HG03095 (cell line): ENCODE data around the gene AOPEP.

ENCODE experiments used
- ATAC-seq: cut with Tn5 transposase; IDR thresholded peaks from one replicate; pipeline ENCODE4 v1.9.1; 2021; ENCODE audit warnings: moderate library complexity; ENCODE audit not compliant: unreplicated experiment

AOPEP gene

DNA sequence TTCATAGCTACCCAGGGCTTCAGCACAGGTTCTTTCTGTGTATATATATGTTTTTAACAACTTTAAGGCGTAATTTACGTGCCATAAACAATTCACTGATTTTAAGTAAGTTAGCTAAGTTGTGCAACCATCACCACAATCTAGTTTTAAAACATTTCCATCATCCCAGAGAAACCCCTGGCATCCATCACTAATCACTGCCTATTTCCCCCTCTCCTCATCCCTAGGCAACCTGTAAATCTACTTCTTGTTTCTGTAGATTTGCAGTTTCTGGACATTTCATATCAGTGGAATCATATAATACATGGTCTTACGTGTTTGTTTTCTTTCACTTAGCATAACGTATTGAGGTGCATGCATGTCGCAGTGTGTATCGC lies 299.6 kb downstream of the AOPEP start:
- ATAC-seq, result no peak

- no peak for ATAC-seq
These were observed 301.7 kb downstream of the AOPEP start for GRCh38 chr9:95027914-95028852.

GRCh38 chr9:95028853-95029219 lies 302.3 kb downstream of the AOPEP start:
- ATAC-seq, result no peak

DNA sequence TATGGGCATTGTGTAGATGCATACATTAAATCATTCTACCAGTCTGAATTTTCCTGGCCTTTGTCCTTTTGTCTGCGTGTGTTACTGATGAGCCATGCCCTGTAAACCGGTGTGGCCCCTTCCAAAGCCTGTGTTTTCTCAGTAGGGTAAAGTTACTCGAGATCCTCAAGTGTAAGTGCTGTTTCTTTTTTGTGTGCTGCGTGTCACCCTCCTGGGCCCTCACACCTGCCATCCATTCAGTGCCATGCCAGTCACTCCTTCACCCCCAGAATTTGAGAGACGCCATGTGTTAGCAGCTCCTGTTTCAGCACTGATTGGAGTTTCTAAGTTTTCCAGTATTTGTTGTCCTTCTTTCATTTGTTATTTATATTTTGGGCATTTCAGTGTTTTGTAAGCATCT lies 302.8 kb downstream of the AOPEP start:
- ATAC-seq, result no peak

DNA sequence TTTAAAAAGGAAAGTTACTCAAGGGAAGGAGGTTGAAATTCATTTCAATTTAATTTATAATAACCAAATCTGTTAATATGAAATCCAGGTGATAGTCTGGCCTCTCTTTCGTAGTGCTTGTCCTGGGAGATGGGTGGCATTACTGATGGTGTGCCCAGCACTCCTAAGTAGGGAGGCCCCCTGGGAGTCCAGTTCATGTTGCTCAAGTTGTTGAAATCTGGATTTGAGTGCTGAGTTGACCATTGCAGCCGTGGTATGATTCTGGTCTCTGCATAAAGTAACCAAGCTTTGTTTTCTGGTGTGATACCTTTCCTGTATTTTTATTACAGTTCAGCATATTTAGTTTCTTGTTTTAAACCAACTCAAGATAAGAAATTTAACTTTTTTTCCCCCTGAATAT lies 303.2 kb downstream of the AOPEP start:
- no peak for ATAC-seq

DNA sequence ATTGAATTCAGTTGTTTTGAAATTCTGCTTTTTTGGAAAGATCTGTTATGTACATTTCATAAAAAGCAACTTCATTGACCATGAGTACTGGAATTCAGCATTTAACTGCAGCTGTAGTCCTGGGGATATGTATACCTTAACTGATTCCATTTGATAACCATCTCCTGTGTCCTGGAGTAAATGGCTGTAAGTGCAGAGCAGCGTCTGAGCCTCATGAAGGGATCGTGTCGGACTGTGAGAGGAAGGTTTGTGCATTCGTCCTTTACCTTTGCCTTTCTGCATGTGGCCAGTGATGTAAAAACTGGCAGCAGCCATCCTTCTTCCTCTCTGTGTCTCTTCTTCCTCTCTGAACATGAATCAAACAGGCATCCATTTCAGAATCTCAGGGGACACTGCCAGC lies 303.8 kb downstream of the AOPEP start:
- no peak for ATAC-seq

GRCh38 chr9:95030920-95031642 lies 304.6 kb downstream of the AOPEP start:
- no peak for ATAC-seq

DNA sequence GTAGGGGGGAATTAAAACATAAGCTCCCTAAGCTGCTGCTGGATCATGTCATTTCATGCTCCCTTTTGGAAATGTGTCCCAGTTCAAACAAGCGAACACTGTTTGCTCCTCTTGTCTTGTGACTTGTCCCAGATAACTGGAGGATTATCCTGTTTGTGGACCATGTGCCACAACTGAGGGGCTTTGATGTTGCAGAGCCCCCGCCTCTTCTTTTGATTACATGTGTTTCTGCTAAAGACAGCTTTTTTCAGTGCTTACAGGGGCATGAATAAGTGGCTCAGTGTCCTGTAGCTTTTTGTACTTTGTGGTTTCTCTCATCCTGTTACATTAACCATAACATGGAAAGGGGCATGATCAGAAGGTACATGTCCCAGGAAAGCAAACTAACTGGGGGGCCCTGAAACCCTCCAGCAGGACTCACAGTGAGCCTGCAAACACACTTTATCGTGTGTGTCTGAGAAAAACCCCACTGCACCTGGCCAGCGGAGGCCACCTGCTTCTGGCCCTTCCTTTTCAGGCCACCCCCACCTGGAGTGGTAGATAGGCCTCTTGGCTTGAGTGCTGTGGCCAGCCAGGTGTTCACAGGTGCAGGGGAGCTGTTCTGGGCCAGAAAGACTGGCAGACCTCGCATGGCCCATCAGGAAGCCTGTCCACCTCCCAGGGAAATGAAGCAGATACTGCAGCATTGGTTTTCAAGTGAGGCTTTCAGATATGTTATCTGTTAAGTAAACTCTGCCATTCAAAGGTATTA lies 305.4 kb downstream of the AOPEP start:
- no peak for ATAC-seq

DNA sequence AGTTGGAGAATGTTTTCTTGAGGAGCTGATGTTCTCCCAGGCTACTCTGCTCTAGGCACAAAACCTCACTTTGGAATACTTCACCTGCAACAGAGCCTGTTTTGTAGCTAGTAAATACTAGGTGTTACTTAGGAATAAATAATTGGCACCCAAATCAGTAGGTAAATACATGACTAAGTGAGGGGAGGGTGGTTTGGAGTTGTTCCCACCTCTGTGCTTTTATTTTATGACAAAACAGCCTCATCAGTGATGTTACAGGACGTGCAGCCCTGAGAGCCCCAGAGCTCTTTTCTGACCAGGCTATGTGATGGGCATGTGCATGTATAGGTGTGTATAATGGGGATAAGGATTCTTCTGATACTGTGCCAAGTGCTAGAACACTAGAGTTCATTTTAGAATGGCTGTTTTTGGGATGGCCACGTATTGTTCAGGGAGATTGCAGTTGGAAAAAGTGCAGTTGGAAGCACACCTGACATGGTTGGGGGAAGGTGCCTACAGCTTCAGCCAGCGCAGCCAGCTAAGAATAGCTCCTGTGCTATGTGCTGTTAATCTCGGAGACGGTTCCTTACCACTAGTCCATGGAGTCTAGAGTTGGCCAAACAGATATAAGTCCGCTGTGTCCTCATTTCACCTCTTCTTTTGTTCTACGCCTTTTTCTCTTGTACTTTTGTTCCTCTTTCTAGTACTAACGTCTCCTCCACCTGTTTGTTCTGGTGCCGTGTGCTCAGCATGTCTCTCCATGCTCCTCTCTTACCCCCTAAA lies 306.3 kb downstream of the AOPEP start:
- no peak for ATAC-seq

DNA sequence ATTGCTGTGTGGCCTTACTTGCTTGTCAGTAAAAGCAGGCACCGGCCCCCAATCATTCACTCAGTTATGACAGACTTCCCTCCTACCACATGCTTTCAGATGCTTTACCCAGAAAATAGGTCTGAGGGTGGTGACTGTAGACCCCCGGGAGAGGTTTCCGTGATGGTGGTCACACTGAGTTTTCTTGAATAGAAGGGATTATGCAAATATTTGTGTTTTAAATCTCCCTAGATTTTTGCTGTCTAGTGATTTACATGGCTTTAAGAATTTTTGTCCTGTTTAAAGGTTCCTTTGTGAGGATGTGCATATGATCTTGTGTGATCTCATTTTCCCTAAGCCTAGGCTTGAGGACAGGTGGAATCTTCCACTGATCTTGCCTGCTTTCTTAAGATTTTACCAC lies 309.3 kb downstream of the AOPEP start:
- ATAC-seq, result no peak

GRCh38 chr9:95036676-95037075 lies 310.2 kb downstream of the AOPEP start:
- ATAC-seq, result no peak

GRCh38 chr9:95037789-95038521 lies 311.5 kb downstream of the AOPEP start:
- no peak for ATAC-seq

GRCh38 chr9:95038666-95039065 lies 312.2 kb downstream of the AOPEP start:
- no peak for ATAC-seq

GRCh38 chr9:95040106-95040505 lies 313.6 kb downstream of the AOPEP start:
- no peak for ATAC-seq

- no peak for ATAC-seq
These were observed 317.3 kb downstream of the AOPEP start for GRCh38 chr9:95043826-95044225.

DNA sequence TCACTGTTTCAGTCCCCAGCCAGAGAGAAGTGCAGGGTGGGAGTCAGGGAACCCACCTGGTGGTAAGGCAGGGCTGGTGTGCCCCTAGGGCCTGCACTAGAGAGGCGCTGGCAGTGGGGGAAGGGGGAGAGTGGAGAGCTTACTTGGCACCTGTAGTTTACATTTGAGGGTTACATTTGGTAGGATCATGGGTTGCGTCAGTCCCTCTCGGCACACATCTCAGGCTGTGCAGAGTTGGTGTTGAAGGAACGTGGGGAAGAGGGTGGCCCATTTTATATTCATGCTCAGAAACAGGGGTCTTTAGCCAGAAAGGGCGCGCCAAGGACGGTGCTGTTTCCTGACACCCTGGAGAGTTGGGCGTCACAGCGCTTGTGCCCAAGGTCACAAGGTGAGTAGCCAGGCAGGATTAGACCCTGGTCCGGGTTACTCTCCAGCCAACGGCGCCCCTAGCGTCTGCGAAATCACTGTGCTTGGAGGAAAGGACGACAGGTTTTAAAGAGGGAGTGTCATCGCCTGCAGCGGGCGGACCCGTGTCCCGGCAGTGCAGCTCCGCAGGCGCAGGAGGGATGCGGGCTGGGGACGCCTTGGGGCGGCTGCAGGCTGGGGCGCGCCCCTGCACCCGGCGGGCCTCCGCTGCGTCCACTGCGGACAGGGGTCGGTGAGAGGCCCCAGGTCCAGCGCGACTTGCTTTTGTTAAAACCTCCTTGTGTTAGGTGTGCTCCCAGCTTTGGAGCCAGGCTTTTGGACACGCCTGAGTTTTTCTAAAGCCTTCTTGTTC lies 318.4 kb downstream of the AOPEP start:
- ATAC-seq, result no peak

- ATAC-seq, result no peak
These were observed 319.3 kb downstream of the AOPEP start for GRCh38 chr9:95045751-95046150.

DNA sequence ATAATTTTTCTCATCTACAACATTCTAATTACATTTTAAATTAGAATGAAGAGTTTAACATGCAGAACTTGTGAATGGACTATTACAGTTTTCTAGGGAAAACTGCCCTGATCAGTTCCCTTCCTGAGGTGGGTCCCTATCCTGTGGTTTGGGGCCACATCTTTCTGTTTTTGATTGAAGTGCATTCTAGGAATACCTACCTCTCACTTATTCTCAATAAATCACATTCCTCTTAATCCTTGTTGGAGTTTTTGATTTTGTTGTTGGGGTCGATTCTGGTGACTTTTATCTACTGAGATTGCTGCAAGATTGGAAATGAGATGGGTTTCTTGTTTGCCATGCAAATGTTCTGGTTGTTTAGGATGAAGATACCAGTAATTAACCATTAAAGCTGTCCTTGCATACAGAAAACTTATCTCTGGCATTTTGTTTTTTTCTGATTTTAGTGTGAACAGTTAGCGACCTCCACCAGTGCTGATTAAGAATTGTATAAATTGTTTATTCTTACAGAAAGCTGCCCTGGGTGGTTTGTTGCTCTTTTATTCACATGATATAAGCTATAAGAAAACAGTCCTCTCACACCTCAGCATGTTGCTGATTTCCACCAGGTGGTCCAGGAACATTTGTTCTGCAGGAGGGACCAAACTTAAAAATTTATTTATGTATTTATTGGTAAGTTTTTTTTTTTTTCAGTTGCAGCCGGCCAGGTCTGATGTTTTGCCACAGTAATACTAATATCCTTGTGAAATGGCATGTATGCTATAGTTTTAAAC lies 321.1 kb downstream of the AOPEP start:
- ATAC-seq, result no peak
